NOMO-1 treated with dmso at 0.1 percent for 144 hours (cell line): ENCODE measurements around the gene ST8SIA1.

Experiments used
- DNase-seq: peaks from one replicate; lab custom pipeline; 2025; ENCODE audit not compliant: unreplicated experiment; lab: John Stamatoyannopoulos, UW

ST8SIA1 gene

DNA sequence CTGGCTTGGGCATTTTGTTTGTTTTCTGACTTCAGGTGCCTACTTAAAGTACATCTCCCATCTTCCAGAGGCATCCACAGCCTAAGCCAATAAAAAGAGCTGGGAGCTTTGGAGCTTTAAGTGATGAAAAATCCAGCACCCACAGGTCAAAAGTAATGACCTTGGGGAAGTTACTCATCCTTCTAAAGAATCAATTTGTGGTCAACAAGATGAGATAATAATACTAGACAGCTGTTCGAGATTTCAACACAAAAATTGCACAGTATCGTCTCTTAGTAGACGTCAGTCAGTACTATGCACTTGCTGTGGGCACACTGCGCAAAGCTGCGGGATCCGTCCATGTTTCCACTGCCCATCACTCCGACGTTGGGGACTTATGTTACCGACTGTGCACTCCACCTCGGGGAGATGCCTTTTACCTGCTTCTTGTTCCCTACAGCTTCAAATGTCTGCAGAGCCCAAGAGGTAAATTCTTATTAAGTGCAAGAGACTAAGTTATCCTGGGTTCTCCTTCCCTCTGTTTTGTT lies 1.3 kb downstream of the ST8SIA1 start:
- DNase-seq: no peak

DNA sequence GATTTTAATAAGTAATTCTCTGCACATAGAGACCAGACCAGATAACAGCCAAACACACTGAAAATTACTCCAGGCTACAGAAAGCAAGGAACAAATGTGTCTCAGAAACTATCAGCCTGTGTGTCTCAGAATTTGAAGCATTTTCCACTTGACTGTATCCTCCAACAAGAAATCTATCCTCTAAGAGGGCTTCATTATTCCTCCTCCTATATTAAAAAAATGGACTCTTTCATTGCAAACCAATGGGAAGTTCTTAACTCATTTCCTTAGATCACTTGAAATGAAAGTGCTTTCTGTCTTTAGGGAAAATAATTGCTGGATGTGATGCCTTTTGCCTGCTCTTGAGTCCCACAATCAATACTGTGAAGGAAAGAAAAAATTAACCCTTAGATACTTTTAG lies 2.3 kb downstream of the ST8SIA1 start:
- no peak for DNase-seq

DNA sequence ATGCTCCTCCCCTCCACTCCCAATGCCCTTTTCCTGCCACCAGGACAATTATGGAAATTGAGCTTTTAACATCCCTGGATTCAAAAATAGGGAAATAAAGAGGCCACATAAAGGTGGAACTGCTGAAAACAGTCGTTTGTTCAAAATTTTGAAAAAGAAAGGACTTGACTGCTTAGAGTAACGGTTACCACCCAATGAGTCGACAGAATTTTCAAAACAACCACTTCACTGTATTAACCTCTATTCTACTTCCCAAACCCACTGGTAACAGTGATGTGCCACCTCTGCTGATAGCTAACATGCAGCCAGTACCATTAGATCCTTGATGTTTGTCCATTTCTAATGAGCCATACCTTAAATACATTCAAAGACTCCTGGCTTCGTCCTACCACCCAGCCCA lies 4.9 kb downstream of the ST8SIA1 start:
- no peak for DNase-seq

DNA sequence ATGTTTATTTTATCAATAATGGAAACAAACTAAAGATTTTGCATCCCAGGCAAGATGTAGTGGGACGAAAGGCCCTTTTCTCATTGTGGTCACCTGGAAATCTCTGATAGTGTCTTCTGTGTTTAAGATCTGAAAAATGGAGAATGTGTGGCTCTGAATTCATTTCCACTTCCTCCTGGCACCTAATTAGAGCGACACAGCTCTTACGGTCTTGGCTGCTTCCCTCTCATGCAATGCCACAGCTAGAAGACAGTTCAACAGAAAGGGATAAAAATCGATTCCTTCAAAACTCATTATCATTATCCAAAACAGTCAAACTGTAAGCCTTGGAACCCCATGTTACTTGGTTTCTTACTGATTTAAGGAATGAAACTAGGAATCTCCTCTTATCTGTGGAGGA lies 9.3 kb downstream of the ST8SIA1 start:
- DNase-seq: peak; percentile 60

DNA sequence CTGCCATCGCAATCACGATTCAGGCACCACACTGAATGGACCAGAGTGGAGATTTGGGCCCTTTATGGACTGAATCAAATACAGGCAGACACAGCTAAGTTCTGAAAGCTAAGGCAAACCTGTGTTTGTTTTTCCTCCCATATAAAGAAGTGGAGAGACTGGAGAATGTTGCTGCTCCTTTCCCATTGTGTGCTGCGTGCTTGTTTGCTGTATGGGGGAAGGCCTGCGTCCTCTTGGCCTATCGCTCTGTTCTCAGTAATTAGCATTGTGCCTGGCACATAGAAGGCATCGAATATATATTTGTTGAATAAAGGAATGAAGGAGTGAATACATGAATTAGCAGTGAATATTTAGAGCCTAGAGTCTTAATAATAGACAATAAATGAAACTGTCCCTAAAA lies 12.4 kb downstream of the ST8SIA1 start:
- DNase-seq: no peak

DNA sequence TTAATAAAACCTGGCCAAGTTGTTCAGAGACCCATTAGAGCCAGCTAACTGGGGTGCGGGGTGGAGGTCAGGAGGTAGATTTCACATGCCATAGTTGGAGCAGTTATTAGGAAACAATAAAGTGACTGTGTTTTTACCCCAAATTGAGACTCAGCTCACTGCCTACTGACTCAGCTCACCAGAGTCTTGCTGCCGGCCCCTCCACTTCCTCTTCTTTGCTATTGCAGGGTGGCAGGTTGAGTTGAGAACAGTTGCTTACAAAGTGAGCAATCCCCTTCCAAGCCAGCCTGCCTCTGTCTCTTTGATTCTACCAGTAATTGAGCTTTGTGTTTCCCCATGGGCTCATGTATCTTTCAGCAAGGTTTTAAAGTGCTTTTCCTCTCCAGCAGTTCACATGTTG lies 12.9 kb downstream of the ST8SIA1 start:
- DNase-seq: peak; percentile 89

DNA sequence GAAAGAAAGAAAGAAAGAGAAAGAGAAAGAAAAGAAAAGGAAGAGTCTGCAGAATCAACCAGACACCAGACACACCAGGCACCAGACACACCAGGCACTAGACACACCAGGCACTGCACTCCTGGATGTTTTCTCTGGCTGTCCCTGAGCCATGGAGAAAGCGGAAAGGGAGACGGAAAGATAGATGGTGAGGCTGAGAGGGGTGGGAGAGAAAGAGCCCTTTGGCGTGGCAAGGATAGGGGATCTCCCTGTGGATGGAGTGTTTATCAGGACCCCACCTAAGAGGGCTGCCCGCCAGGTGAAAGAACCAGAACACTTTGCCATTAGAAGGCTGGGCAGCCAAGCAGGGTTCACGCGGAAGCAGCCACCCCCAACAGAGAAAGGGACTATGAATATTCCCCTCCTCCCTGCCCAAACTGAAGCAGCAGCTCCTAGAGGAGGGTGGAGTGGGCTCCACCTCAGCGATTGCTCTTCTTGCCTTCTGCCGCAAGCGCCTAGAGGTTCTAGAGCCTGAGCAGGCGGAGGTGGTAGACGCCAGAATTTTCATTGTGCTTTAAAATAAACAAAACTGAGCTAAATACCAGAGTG lies 13.4 kb downstream of the ST8SIA1 start:
- no peak for DNase-seq

DNA sequence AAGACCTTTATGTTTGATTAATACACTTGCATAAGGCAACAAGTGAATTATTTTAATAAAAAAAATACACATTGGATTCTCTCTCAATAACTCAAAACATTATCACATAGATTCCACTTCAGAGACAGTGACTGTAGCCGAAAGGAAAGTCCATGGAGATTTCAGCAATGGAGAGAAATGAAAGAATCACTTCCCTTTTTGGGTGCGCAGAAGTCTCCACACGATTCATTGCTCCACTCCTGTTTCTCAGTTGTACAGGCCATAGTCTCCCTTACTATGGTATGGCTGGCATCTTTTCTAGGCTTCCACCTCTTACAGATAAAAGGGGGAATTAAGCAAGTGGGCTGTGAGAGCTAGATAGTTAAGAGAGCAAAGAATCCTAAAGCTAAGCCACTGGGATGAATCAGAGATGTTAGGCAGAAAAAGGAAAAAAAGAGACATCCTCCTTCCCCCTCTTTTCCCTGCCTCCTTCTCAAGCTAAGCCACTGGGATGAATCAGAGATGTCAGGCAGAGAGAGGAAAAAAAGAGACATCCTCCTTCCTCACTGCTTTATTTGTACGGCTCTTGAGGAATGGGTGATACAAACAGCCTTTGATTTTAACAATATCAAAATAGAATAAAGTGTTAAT lies 16.3 kb downstream of the ST8SIA1 start:
- peak; percentile 50 for DNase-seq

DNA sequence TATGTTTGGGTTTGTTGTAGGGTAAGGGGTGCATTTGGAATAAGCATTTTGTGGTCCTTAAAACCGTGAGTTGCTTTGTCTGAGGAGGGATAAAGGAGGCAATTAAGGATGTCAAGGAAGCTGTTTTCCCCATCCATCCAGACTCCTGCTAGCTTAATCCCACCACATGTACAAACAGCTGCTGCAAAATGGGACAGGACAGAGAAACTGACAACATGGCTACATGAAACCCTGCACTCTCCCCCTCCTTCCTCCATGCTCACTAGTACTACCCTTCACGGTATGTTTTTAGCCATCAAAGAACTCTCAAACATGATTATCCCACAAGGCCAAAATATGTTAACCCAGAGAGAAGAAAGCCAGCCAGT lies 20.6 kb downstream of the ST8SIA1 start:
- no peak for DNase-seq

DNA sequence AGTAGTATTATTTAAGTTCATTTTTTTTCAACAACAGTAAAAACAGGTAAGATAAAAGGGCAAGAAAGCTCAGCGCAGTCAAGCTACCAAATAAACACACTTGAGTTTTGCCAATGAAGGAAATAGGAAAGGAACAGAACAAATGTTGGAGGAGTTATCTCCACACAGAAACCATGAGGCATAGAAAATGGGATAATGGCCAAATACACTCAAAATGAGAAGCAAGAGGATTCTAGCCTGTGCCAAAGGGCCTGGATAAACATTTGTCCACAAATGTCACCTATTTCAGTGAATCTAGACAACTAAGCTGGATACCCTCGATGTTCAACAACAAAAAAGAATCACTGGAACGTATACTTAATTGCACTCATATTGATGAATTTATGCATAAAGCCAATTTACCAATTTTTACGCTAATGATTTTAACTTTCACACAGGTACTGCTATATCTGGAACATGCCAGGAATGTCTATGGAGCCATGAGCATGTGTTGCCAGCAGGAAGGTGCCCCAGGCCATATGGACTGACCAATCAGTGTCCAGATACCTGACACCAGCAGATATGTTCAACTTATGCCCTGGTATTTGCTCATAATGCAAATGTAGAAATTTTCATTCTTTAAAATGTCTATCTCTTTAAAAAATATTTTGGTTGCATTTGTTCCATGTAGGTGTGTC lies 21.1 kb downstream of the ST8SIA1 start:
- no peak for DNase-seq

DNA sequence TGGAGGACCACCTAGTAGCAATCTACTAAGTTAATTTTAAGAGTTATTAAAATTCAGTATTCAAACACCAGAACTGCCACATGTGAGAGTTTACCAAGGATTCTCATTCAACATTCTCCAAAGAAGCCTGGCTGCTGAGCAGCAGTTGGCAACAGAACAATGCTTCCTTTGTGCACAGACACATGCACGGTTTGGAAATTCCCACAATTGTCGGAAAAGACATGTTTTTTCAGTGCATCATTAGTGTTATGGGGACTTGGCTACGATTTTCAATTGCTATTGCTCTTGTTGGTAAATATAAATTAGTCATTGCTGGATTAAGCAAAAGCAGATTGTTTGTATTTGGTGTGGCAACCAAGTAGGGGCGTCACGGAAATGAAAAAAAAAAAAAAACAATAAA lies 22.2 kb downstream of the ST8SIA1 start:
- no peak for DNase-seq

DNA sequence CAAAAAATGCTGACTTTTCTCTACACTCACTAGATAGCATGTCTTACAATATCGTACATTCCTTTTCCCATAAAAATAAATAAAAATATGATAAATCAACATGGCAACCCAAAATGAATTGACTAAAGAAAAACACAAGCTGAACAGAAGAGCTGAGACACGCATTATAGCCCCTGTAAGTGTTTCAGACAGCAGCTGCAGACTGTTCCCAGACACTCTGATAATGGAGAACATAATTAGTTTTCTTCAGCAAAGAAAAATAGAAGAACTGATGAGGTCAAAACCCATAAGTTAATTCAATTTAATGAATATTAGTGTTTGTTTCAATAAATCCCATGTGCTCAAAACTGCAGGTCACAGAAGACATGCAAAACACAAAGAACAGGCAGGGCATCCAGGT lies 23.8 kb downstream of the ST8SIA1 start:
- DNase-seq: no peak

DNA sequence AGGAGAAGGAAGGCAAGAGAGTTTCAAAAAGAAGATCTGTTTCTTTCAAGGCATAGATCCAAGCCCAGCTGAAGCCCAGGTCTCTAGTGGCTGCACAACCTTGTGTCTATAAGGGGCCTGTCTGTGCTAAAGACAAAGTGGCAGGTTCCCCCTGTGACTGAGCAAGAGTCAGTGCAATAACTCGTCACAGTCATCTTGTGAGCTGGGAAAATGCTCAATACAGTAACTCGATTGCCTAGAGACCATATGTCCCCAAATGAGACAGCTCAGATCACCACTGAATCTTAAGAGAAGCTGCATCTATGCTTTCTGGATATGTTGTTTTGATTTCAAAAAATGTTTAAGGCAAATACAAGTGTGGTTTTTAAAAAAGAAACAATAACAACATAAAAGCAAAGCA lies 24.2 kb downstream of the ST8SIA1 start:
- DNase-seq: no peak

DNA sequence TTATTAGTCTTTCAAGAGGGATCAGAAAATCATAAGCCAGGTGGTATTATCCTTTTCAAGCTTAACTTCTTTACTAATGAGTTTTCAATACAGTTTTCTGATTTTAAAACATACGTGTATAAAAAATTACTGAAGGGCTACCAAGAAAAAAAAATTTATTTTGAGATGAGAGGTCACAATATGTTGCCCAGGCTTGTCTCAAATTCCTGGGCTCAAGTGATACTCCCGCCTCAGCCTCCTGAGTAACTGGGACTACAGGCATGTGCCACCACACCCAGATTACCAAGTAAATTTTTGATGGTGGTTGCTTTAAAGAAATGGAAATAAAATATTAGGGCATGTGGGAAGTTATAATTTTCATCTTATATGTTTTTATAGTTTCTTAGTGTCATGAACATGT lies 26.7 kb downstream of the ST8SIA1 start:
- no peak for DNase-seq

DNA sequence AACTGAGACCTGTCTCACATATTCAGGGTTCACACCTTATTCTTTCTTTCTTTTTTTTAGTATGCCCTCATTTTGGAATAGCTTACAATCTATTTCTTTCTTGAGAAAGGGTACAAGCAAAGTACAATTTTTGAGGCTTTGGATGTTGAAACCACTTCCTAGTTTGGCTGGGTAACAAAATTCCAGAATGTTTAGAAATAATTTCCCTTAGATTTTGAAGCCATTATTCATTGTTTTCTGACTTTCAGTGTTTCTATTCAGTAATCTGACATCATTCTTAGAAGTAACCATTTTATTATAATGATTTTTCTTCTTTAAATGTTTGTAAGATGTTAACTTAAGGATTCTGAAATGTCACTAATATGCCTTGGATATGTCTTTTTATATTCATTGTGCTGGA lies 28.2 kb downstream of the ST8SIA1 start:
- DNase-seq: no peak

DNA sequence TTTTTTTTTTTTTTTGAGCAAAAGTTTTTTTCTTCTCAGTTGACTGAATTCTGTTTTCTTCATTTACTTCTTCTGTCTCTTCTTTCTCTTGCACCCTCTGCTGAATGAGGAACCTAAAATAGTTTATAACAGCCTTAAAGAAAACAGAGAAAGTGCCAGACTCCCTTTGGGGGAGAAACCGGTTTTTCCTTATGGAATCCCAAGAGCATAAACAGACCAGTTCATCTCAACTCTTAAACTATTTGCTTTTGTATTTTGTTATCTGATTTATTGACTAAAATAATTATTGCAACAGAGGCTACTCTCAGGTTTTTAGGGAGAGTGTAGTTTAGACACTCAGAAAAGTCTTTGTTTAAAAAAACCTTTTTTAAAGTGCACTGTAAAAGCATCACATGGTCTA lies 30.2 kb downstream of the ST8SIA1 start:
- DNase-seq: no peak

DNA sequence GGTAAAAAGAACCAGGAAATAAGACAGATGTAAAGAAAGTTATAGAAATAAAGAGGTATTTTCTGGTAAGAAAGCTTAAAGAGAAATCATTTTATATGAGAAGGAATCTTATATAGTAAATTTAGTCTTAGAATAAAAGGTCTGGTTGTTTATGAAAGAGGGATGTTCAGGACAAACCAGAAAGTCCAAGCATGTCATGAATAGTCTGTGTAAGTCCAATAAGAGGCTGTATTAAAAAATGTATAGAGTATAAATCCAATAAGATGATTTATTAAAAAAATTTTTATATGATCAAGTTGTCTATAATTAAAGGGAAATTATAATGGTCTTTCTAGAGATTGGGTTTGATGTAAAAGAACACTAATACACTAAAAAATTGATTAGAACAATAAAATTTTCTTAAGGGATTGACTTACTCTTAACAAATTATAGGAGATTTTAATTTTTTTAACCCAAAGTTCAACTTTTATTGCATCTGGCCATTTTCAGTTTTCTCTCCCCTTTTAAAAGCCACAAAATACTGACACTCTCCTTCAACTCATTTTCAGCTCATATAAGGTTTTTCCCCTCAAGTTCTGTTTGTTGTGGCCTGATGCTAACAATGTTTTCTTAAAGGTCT lies 35.1 kb downstream of the ST8SIA1 start:
- DNase-seq: no peak

DNA sequence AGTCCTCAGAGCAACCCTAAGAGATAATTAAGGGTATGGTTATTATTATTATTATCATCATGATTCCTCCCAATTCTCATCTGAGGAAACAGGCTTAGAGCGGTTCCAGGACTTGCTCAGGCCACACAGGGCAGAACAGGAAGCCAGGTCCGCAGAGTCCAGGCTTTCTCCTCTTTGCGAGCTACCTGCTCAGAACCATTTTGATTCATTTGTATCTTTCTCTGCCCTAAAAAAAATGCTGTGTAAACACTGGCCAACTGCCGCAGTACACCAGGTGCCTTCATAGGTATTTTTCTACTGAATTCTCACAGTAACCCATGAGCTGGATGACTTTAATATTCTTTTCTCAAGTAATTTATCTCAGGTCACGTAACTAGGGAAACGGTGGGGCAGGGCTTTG lies 45.3 kb downstream of the ST8SIA1 start:
- DNase-seq: no peak

DNA sequence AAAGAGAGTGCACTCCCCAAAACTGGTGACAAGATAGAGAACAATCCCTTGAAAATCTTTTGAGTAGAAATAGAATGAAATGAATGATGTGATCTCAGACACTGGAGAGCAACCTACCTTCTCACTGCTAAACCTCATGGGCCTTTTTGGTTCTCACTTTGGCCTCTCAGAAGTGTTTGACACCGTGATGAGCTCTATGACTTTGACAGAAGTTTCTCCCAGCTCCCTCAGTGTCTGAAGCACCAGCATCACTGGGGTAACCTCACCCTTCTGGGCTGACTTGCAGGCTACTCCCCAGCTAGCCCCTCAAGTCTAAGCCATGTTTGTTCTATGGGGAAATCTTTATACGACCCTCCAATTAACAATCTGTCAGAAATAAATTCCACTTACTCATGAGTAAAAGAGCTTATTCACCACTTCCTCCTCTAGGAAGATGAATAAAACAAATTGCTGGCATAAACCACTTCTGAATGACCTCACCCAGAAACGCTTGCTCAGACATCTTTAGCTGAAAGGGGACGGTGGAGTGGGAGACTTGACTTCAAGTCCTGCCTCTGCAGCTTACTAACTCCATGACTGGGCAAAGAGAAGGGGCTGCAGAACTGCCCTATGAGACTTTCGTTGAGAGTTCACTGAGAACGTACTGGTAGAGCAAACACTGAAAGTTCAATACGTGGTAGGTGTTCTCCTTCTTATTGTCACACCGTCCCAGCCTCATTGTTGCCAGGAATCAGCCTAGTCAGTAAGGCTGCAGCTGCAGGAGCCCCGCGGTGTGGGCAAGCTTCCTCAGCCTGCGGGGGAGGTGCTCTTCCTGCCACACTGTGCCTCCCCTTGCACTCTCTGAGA lies 46.5 kb downstream of the ST8SIA1 start:
- DNase-seq: peak; percentile 17

DNA sequence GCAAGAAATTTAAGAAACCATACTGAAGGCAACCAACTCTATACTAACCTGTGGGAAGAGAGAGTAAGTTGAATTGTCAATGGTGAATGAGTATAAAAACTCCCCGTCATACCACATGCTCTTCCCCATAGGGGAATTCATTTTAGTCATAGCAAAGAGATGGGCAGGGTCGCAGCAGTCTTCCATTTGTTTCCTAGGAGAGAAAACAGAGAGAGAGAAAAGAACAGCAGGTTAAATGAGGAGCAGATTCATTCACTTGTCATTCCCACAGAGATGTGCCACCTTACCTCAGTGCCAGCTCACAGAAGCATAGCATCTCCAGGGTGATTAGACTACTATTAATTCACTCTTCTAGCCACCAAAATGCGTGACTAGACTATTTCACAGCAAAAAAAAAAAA lies 47.4 kb downstream of the ST8SIA1 start:
- no peak for DNase-seq

DNA sequence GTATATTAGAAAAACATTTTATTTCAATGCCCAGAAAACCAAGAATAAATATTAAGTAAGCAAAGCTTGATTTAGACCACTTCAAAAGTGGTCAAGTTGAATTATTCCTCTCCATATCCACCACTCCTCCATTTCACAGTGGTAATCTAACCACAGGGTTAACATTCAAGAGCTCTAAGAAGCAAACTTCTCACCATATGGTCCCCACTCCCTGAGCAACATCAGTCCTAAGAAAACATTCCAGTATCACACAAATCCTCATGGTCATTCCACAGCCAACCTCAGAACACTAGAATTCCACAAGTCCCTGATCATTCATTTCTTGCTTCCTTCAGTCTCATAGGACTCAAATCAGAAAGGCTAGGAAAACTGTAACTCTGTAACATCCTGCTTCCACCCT lies 47.9 kb downstream of the ST8SIA1 start:
- DNase-seq: no peak
